GM18907 (cell line): ENCODE results near the gene SAE1.

Experiments used
- ATAC-seq: cut with Tn5 transposase; IDR thresholded peaks from one replicate; pipeline ENCODE4 v1.9.1; 2021; ENCODE audit warnings: mild to moderate bottlenecking, moderate library complexity; ENCODE audit not compliant: unreplicated experiment

The SAE1 gene

GRCh38 chr19:47105874-47106273 lies 24.8 kb upstream of the SAE1 start:
- no peak for ATAC-seq

GRCh38 chr19:47106821-47107201 lies 23.8 kb upstream of the SAE1 start:
- no peak for ATAC-seq

GRCh38 chr19:47107202-47107952 lies 23.3 kb upstream of the SAE1 start:
- ATAC-seq = no peak

GRCh38 chr19:47107953-47108746 lies 22.5 kb upstream of the SAE1 start:
- no peak for ATAC-seq

- ATAC-seq = no peak
These were observed 21.5 kb upstream of the SAE1 start for GRCh38 chr19:47109177-47109540.

- ATAC-seq = no peak
These were observed 20.9 kb upstream of the SAE1 start for GRCh38 chr19:47109541-47110375.

GRCh38 chr19:47110521-47111005 lies 20.1 kb upstream of the SAE1 start:
- ATAC-seq = no peak

- ATAC-seq = no peak
These were observed 19.5 kb upstream of the SAE1 start for GRCh38 chr19:47111006-47111621.

GRCh38 chr19:47111682-47112165 lies 18.9 kb upstream of the SAE1 start:
- no peak for ATAC-seq

GRCh38 chr19:47112166-47112996 lies 18.3 kb upstream of the SAE1 start:
- peak; percentile 33 for ATAC-seq

- ATAC-seq = peak; percentile 83
These were observed 17.4 kb upstream of the SAE1 start, which contains the start of gene ZC3H4 for GRCh38 chr19:47112997-47113849. Gene ZC3H4, minus strand, starts transcription at chr19:47113776. Its CDS starts 1,192 bp downstream, at chr19:47112584.

GRCh38 chr19:47113850-47114651 lies 16.6 kb upstream of the SAE1 start:
- no peak for ATAC-seq

- no peak for ATAC-seq
These were observed 10.1 kb upstream of the SAE1 start for GRCh38 chr19:47120470-47121067.

- ATAC-seq = no peak
These were observed 8.0 kb upstream of the SAE1 start for GRCh38 chr19:47122359-47123335.

- no peak for ATAC-seq
These were observed 7.2 kb upstream of the SAE1 start for GRCh38 chr19:47123406-47123805.

- no peak for ATAC-seq
These were observed 5.5 kb upstream of the SAE1 start for GRCh38 chr19:47124937-47125668.
